CD4-positive, alpha-beta memory T cell (primary cell): ENCODE results near the gene SPAG6. TPM values are rescaled to one million over a fixed set of nuclear protein-coding genes. Genes with fewer than 3 reads are reported as not detected.

Experiments
- CTCF ChIA-PET: fragments of 350-600 bp; sonication (Branson Sonifier 250); formaldehyde crosslinking; loops from one replicate; lab custom pipeline; 2021; ENCODE audit warnings: inconsistent platforms; ENCODE audit not compliant: partially characterized antibody; lab: Charles Lee
- POLR2A ChIA-PET: fragments of 350-600 bp; sonication (Branson Sonifier 250); formaldehyde crosslinking; loops from one replicate; lab custom pipeline; 2021; ENCODE audit not compliant: partially characterized antibody; lab: Charles Lee
- DNase-seq, 5 donors: peaks; one replicate each; pipeline versions ENCODE4 v3.0.0 to v3.0.0-alpha.2; 2020 to 2022; ENCODE audit warnings: mixed read lengths in 1 of 5
- H3K27ac ChIP-seq: one replicate; pipeline ENCODE4 v1.7.0; 2013; ENCODE audit warnings: low read depth, low read length
- H3K27me3 ChIP-seq: 2 replicates; pipeline ENCODE4 v1.7.0; 2013; ENCODE audit warnings: mild to moderate bottlenecking, low read length, moderate library complexity; ENCODE audit not compliant: insufficient read depth
- H3K36me3 ChIP-seq: 2 replicates; pipeline ENCODE4 v1.7.0; 2013; ENCODE audit warnings: mild to moderate bottlenecking, low read length, moderate library complexity; ENCODE audit not compliant: insufficient read depth
- H3K4me1 ChIP-seq: 2 replicates; pipeline ENCODE4 v1.7.0; 2013; ENCODE audit warnings: mild to moderate bottlenecking, low read length, moderate library complexity; ENCODE audit not compliant: insufficient read depth
- H3K4me3 ChIP-seq, 2 donors: one replicate each; pipeline ENCODE4 v1.7.0; 2013; ENCODE audit warnings: low read length in 2 of 2, mild to moderate bottlenecking in 1 of 2
- H3K9me3 ChIP-seq, 2 donors: one replicate each; pipeline ENCODE4 v1.7.0; 2013; ENCODE audit warnings: low read length in 2 of 2, control low read depth in 1 of 2; ENCODE audit not compliant: control insufficient read depth in 1 of 2
- H3K27ac Mint-ChIP-seq, 7 donors: one replicate each; pipeline ENCODE4 v1.8.0; 2020 to 2021; ENCODE audit warnings: mixed read lengths in 7 of 7, mild to moderate bottlenecking in 6 of 7, inconsistent platforms in 3 of 7, moderate library complexity in 3 of 7
- H3K27me3 Mint-ChIP-seq, 2 donors: one replicate each; pipeline ENCODE4 v1.8.0; 2020 to 2021; ENCODE audit warnings: mixed read lengths in 2 of 2
- H3K36me3 Mint-ChIP-seq, 2 donors: one replicate each; pipeline ENCODE4 v1.8.0; 2020 to 2021; ENCODE audit warnings: mixed read lengths in 2 of 2, inconsistent platforms in 1 of 2, mild to moderate bottlenecking in 1 of 2
- H3K4me1 Mint-ChIP-seq, 4 donors: one replicate each; pipeline ENCODE4 v1.8.0; 2020 to 2021; ENCODE audit warnings: mixed read lengths in 4 of 4, mild to moderate bottlenecking in 1 of 4
- H3K4me3 Mint-ChIP-seq, 8 donors: one replicate each; pipeline ENCODE4 v1.8.0; 2020 to 2021; ENCODE audit warnings: mixed read lengths in 8 of 8, mild to moderate bottlenecking in 7 of 8, moderate library complexity in 6 of 8, inconsistent platforms in 3 of 8
- H3K9me3 Mint-ChIP-seq, 8 donors: one replicate each; pipeline ENCODE4 v1.8.0; 2020 to 2021; ENCODE audit warnings: mixed read lengths in 8 of 8, mild to moderate bottlenecking in 5 of 8, inconsistent platforms in 3 of 8, moderate library complexity in 1 of 8
- intact Hi-C: fragments of 100-400 bp; cut with micrococcal nuclease; formaldehyde crosslinking; loops from one replicate; pipeline ENCODE4 v1.15.1; 2023
- polyA plus RNA-seq, 2 donors: library from polyadenylated mRNA; unstranded; fragments of 300-500 nt; fragmentation: Illumina TruSeq; gene quantifications; one replicate each; pipeline ENCODE4 v1.2.3, GENCODE V29; 2021
- total RNA-seq, 2 experiments: library from RNA; stranded (reverse); gene quantifications; one replicate each; pipeline ENCODE4 v1.2.3, GENCODE V29; 2021

Gene SPAG6
- total and polyA plus RNA-seq, 4 experiments from 2014 or later, result not detected

DNA sequence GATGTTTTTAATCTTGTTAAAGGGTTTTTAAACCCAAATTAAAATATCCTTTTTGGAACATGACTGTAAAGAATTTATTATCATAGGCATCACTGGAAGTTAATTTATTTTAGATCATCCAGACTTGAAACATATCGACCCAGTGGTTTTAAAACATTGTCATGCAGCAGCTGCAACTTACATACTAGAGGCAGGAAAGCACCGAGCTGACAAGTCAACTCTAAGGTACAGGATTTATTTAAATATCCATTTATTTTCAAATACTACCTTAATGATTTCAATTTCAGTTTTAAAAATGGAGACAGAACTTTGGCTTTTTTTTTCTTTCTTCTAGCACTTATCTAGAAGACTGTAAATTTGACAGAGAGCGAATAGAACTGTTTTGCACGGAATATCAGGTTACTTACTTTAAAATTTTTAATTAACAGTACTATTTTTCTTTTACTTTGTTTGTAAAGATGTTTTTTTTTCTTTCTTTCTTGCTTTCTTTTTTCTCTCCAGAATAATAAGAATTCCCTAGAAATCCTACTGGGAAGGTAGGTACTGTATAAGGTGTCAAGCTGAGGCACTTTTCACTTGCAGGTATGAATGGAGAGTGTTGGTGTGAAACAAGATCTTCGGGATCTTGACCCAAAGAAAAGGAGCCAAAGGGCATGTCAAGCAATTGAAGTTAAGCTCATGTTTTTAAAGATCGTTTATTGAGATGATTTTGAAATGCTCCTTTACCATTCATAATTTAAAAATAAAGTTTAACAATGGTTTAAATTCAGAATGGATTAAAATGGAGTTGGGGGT lies 27.3 kb upstream of the SPAG6 start:
- intact Hi-C loops, result loop anchor here (5.0 kb wide), 1 partner anchor 296 kb away; no protein-coding TSS in a partner anchor
- H3K36me3 ChIP-seq, result no peaks in the 10 kb centered on the region
- no peak for DNase-seq
- Mint-ChIP-seq H3K9me3 (no peaks in the 10 kb centered on the region), H3K27ac (peak overlapping the region in 4 of 7 donors; percentile 29 to 95 (median 74)), H3K4me1 (peaks cover 29 to 61% (median 38%) of the 10 kb centered on the region in 4 donors), H3K36me3 (peaks cover 0 to 15% of the 10 kb centered on the region in 2 donors), H3K4me3 (peak overlapping the region in 7 of 8 donors; percentile 15 to 94 (median 17)), H3K27me3 (peaks cover 9 to 10% of the 10 kb centered on the region in 2 donors)
- H3K9me3 ChIP-seq, result no peaks in the 10 kb centered on the region
- H3K4me3 ChIP-seq, result no peak overlapping the region
- H3K27ac ChIP-seq, result no peak overlapping the region
- ChIA-PET POLR2A (interaction anchor here (1.1 to 5.4 kb wide), 3 partner anchors 65 to 120 kb away, joined by 4 to 97 read pairs (median 5); no protein-coding TSS in a partner anchor), CTCF (interaction anchor here (0.7 kb wide), 1 partner anchor 90 kb away, joined by 3 read pairs; no protein-coding TSS in a partner anchor)
- H3K4me1 ChIP-seq, result peaks cover 45% of the 10 kb centered on the region
- H3K27me3 ChIP-seq, result no peaks in the 10 kb centered on the region

DNA sequence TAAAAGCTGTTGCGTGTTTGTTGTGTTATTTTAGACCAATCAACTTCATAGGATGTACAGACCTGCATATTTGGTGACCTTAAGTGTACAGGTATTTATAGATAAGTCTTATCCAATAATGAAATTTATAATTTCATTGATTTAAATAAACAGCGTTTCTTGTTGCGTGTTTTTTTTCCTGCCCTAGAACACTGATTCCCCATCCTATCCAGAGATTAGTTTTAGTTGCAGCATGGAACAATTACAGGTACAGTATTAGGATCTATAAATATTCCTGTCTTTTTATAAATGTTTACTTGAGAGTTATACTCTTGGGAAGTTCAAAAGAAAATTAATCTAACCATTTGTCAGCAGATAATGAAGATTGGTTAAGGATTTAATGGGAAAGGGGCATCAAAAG lies 26.5 kb upstream of the SPAG6 start:
- Histone ChIP-seq H3K4me1 (peaks cover 53% of the 10 kb centered on the region), H3K9me3 (no peaks in the 10 kb centered on the region), H3K4me3 (no peak overlapping the region), H3K36me3 (no peaks in the 10 kb centered on the region), H3K27me3 (no peaks in the 10 kb centered on the region), H3K27ac (no peak overlapping the region)
- Mint-ChIP-seq H3K9me3 (no peaks in the 10 kb centered on the region), H3K27me3 (peaks cover 9 to 10% of the 10 kb centered on the region in 2 donors), H3K4me1 (peaks cover 36 to 69% (median 45%) of the 10 kb centered on the region in 4 donors), H3K4me3 (peak overlapping the region in 4 of 8 donors; percentile 28 to 41 (median 32)), H3K36me3 (peaks cover 0 to 15% of the 10 kb centered on the region in 2 donors), H3K27ac (peak overlapping the region in 2 of 7 donors; percentile 31 to 89)
- POLR2A ChIA-PET, result interaction anchor here (0.9 to 1.8 kb wide), 6 partner anchors 66 to 823 kb away, joined by 3 to 18 read pairs (median 4); no protein-coding TSS in a partner anchor
- DNase-seq, result no peak
- intact Hi-C loops, result loop anchor here (5.0 kb wide), 1 partner anchor 296 kb away; no protein-coding TSS in a partner anchor
- CTCF ChIA-PET, result interaction anchor here (1.0 kb wide), 1 partner anchor 66 kb away, joined by 3 read pairs; no protein-coding TSS in a partner anchor

DNA sequence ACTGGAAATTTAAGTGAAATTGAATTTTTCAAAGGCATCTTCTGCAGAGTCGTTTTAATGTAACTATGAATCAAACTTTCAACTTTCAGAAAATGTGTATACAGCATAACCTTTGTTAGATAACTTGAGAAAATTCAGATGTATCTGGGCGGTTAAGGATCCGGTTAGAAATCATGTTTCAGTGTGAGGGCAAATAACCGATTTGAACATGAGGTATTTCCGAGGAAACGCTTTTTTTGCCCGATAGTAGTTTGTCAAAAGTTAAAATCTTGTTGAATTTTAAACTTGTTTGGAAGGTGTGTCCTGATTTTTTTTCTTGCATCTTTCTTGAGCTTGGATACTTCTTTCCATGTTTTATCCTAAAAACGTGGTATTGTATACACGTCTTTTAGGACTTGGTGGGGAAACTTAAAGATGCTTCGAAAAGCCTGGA lies 25.7 kb upstream of the SPAG6 start:
- H3K4me3 ChIP-seq, result no peak overlapping the region
- intact Hi-C loops, result loop anchor here (5.0 kb wide), 1 partner anchor 297 kb away; no protein-coding TSS in a partner anchor
- ChIA-PET CTCF (interaction anchor here (0.7 to 1.0 kb wide), 3 partner anchors 66 to 117 kb away, joined by 3 read pairs; no protein-coding TSS in a partner anchor), POLR2A (interaction anchor here (0.7 to 1.8 kb wide), 7 partner anchors 13 to 824 kb away, joined by 3 to 18 read pairs (median 3); no protein-coding TSS in a partner anchor)
- no peak for DNase-seq
- no peaks in the 10 kb centered on the region for H3K9me3 ChIP-seq
- Mint-ChIP-seq H3K4me3 (peak overlapping the region; percentile 84 to 94 (median 92)), H3K27ac (peak overlapping the region in 6 of 7 donors; percentile 89 to 97 (median 94)), H3K4me1 (peaks cover 43 to 77% (median 53%) of the 10 kb centered on the region in 4 donors), H3K36me3 (peaks cover 0 to 18% of the 10 kb centered on the region in 2 donors), H3K9me3 (no peaks in the 10 kb centered on the region), H3K27me3 (peaks cover 9 to 12% of the 10 kb centered on the region in 2 donors)
- no peak overlapping the region for H3K27ac ChIP-seq
- H3K27me3 ChIP-seq, result no peaks in the 10 kb centered on the region
- peaks cover 61% of the 10 kb centered on the region for H3K4me1 ChIP-seq
- H3K36me3 ChIP-seq, result no peaks in the 10 kb centered on the region

DNA sequence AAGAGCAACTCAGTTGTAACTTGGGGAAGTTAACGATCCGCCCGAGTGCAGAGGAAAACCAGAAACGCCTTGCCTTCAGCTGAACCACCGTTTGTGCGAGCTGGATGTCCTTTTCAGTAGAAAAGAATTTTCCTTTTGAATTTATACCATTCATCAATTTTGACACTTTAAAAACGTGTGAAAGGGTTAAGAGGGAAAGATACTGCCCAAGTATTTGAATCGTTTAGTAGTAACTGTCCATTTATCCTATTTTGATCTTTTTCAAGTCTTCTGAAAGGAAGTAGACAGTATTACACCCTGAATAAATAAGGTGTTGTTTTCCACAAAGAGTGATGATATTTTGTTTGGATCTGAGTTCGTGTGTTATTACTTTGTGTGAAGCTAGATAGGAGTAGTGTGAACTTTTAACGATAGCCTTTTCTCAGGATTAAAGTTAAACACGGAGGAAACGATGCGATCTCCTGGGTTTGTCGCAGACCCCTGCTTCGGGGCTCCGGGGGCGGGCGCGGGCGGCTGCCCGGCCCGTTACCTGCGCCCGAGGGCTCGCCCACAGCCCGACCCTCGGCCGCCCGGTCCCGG lies 25.2 kb upstream of the SPAG6 start:
- Mint-ChIP-seq H3K4me3 (peak overlapping the region; percentile 84 to 94 (median 92)), H3K9me3 (no peaks in the 10 kb centered on the region), H3K36me3 (peaks cover 0 to 20% of the 10 kb centered on the region in 2 donors), H3K27ac (peak overlapping the region; percentile 89 to 97 (median 95)), H3K27me3 (peaks cover 11 to 17% of the 10 kb centered on the region in 2 donors), H3K4me1 (peaks cover 44 to 78% (median 56%) of the 10 kb centered on the region in 4 donors)
- Histone ChIP-seq H3K27ac (peak overlapping the region; percentile 39), H3K4me3 (no peak overlapping the region), H3K4me1 (peaks cover 66% of the 10 kb centered on the region), H3K9me3 (no peaks in the 10 kb centered on the region), H3K27me3 (no peaks in the 10 kb centered on the region), H3K36me3 (no peaks in the 10 kb centered on the region)
- DNase-seq, result no peak
- CTCF ChIA-PET, result interaction anchor here (0.7 to 1.0 kb wide), 3 partner anchors 67 to 116 kb away, joined by 3 read pairs; no protein-coding TSS in a partner anchor
- intact Hi-C loops, result loop anchor here (1.0 to 5.0 kb wide), 7 partner anchors 21 to 1117 kb away; partner anchors contain the start of gene OTUD1
- POLR2A ChIA-PET, result interaction anchor here (0.7 to 1.8 kb wide), 6 partner anchors 12 to 824 kb away, joined by 3 to 18 read pairs (median 3); no protein-coding TSS in a partner anchor

DNA sequence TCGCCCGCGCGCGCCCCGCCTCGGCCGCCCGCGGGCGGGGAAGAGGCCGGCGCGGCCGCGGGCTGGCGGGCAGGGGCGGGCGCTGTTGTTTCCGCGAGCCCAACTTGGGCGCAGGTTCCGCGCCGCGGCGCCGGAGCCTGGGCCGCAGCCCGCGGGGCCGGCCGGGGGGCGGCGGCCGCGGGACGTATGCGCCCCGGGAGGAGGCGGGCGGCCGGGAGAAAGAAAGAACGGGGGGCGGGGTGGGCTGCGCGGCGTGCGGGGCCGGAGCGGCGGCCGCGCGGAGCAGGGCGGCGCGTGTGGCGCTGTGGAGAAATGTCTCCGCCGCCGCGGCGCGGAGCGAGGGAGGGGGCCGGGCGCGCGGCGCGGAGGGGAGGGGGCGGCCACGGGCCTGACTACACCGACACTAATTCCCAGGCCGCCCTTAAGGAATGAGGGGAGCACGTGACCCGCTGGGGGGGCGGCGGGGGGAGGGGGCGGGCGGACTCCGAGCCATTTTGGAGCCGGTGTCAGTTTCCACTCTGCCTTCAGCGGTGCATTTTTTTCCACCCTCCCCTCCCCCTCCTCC lies 24.6 kb upstream of the SPAG6 start, which contains the start of gene BMI1:
BMI1 (plus strand) TSS at position 509 of the 565 bp plus-strand sequence. CDS start 5,351 bp downstream, outside the sequence.
- ChIA-PET POLR2A (interaction anchor here (1.0 to 4.8 kb wide), 7 partner anchors 12 to 825 kb away, joined by 3 to 53 read pairs (median 6); no protein-coding TSS in a partner anchor), CTCF (interaction anchor here (1.0 kb wide), 1 partner anchor 56 kb away, joined by 3 read pairs; no protein-coding TSS in a partner anchor)
- Mint-ChIP-seq H3K27me3 (peaks cover 10 to 17% of the 10 kb centered on the region in 2 donors), H3K4me1 (peaks cover 39 to 73% (median 53%) of the 10 kb centered on the region in 4 donors), H3K9me3 (no peaks in the 10 kb centered on the region), H3K4me3 (peak within 1 kb of the TSS; percentile 89 to 95 (median 92)), H3K27ac (peak within 1 kb of the TSS; percentile 90 to 97 (median 95)), H3K36me3 (peaks cover 0 to 20% of the 10 kb centered on the region in 2 donors)
- Histone ChIP-seq H3K27me3 (no peaks in the 10 kb centered on the region), H3K9me3 (no peaks in the 10 kb centered on the region), H3K27ac (peak within 1 kb of the TSS; percentile 62), H3K36me3 (no peaks in the 10 kb centered on the region), H3K4me1 (peaks cover 62% of the 10 kb centered on the region), H3K4me3 (peak within 1 kb of the TSS; percentile 15 to 54)
- intact Hi-C loops, result loop anchor here (1.0 to 5.0 kb wide), 6 partner anchors 20 to 1117 kb away; partner anchors contain the start of gene OTUD1
- peak; percentile 67 to 77 (median 72) for DNase-seq
